ENCODE data around the gene FBXL13. TPM values are rescaled to one million over a fixed set of nuclear protein-coding genes. Genes with fewer than 3 reads are reported as not detected.
"Not testable (repeated sequence)": the region's sequence is repeated elsewhere in the genome, so short reads cannot be mapped to it uniquely, and the experiment has no call there.

FBXL13 gene
- total RNA-seq, 1 donor from 2014 or later = 0.67 TPM

DNA sequence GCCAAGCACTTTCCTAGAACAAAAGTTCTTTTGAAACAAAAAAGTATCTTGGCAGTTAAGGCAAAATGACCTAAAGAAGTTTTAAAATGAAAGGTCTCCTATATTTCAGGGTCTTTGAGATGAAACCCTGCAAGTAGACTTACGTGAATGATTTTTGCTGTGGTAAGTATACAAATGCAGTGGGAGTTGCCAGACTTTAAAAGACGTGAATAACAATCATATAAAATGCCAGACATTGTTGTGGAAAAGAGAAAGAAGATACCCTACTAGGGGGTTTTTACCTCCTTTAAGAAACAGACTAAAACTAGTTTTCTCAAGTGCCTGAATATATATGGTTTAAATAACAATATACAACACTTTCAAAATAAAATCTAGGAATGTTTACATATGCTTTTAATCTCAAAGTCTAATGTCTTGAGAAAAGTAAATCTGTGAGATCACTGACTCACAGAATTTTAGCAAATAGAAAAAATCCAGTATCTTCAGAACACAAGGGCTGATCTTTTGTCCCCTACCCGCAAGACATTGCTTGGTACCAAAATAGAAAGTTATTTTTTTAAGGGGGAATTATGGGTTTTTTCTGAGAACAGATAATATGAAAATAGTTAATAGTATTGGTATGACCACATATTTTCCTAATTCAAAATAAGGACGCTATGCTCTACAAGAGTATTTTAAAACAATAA, 132.3 kb downstream of the FBXL13 start:
- no peak for DNase-seq (ENCODE audit: low read depth)

DNA sequence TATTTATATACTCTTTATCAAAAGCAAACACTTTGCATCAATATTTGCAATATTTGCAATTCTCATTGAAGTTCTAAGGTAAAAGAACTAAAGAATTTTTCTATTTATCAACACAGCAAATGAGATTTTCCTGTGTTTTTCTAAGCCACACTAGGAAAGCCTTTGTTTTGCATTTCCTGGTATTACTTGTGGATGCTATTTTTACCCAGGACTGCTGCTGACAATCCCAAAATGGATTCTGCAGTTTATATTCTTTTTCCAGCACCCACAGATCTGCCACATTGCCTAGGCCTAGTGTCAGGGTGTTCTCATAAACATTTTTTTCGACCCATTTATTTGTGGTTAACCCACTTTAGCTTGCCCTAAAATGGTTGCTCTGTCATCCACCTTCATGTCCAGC, 135.9 kb downstream of the FBXL13 start:
- no peak for DNase-seq (ENCODE audit: low read depth)

GRCh38 chr7:102935450-102936115, 139.0 kb downstream of the FBXL13 start:
- no peak for DNase-seq (ENCODE audit: low read depth)

DNA sequence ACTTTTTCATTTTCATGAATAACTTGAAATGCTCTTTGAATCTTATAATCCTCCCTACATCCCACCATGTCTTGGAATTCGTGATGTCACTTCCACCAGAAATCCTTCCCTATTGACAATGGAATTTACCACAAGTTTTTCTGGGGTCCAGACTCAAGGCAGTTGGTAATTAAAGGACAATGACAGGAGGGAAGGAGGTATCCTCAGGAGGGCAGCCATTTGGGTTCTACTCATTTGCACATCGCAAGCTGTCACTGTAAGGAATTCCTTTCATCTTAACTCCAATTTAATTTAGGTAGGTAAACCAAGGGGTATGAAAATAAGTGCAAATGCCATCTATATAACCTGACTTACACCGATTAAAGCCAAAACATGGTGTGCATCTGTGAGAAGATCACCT, 139.9 kb downstream of the FBXL13 start:
- DNase-seq (ENCODE audit: low read depth) = no peak

DNA sequence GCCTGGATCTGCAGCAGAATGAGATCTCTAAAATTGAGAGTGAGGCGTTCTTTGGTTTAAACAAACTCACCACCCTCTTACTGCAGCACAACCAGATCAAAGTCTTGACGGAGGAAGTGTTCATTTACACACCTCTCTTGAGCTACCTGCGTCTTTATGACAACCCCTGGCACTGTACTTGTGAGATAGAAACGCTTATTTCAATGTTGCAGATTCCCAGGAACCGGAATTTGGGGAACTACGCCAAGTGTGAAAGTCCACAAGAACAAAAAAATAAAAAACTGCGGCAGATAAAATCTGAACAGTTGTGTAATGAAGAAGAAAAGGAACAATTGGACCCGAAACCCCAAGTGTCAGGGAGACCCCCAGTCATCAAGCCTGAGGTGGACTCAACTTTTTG, 140.4 kb downstream of the FBXL13 start:
- DNase-seq (ENCODE audit: low read depth) = no peak

GRCh38 chr7:102933763-102934162, 140.8 kb downstream of the FBXL13 start:
- peak; percentile 77 for DNase-seq (ENCODE audit: low read depth)

- no peak for DNase-seq (ENCODE audit: low read depth)
These were observed 142.8 kb downstream of the FBXL13 start for GRCh38 chr7:102931757-102932156.

GRCh38 chr7:102927312-102927933, 147.2 kb downstream of the FBXL13 start:
- no peak for DNase-seq (ENCODE audit: low read depth)

DNA sequence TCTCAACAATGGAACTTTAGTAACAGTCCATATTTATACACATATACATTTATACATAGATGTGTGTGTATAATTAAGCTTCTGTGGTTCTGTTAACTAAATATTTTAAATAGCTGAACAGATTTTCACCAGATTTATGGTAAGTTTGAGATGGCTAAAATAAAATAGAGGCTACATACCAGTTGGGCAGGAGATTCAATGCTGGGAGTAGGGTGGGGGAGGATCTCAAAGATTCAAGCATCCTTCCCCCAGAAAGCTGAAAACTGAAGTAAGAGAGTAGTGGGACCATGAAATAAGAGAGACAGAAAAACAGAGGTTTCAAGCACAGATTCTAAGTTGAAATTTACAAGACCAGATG, 147.8 kb downstream of the FBXL13 start:
- no peak for DNase-seq (ENCODE audit: low read depth)

DNA sequence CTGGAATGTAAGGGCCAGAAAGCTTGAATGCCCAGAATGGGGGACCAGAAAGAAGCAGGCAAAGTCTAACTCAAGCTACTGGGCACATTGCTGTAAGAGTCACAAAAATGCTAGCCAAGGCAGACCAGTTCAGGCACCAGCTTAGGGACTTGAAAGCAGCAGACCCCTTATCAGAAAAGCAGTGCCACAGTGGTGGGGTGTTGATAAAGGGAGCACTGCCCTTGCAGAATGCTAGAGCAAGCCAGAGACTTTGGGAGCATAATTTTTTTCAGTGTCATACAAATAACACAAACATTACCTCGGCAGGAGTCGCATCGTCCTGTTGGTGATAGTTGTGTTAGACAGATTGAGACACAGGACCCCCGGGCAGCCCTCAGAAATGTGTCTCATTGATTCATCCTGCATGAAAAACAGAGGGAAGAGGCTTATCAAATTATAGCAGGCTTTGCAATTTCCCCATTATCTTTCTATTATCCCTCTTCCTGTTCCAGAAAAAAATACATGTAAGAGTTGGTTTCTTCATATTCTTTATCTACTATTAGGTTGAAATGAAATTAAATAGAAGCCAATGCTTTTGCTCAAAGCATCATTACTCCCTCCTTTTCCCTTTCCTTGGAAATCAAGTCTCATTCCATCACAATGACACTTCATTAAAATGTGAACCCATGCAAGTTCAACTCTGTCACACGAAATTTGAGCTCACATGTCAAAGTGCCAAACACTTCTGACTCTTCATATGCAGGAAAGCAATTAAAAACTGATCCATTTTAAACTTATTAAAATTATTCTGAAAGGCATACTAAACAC, 148.4 kb downstream of the FBXL13 start:
- DNase-seq (ENCODE audit: low read depth) = peak; percentile 38

DNA sequence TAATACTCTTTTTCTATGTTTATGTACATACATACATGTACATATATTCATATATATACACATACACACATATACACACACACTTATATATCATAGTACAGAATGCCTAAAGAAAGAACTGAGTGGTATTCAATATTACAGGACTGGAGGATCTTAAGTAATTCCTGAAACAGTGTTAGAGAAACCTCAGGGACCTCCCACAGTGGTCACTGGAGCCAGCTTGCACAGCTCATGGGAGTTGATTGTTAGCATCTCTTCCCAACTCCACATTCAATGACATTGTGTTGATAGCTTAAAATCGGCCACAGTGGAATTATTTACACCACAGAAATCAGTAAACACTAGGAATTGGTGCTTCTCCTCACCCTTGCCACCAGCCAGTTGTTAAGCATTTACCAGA, 155.8 kb downstream of the FBXL13 start:
- DNase-seq (ENCODE audit: low read depth) = peak; percentile 53

- peak; percentile 73 for DNase-seq (ENCODE audit: low read depth)
These were observed 156.9 kb downstream of the FBXL13 start for GRCh38 chr7:102917436-102918353.

- DNase-seq (ENCODE audit: low read depth) = peak; percentile 59
These were observed 157.7 kb downstream of the FBXL13 start for GRCh38 chr7:102916881-102917280.

GRCh38 chr7:102916426-102916825, 158.2 kb downstream of the FBXL13 start:
- DNase-seq (ENCODE audit: low read depth) = peak; percentile 88

DNA sequence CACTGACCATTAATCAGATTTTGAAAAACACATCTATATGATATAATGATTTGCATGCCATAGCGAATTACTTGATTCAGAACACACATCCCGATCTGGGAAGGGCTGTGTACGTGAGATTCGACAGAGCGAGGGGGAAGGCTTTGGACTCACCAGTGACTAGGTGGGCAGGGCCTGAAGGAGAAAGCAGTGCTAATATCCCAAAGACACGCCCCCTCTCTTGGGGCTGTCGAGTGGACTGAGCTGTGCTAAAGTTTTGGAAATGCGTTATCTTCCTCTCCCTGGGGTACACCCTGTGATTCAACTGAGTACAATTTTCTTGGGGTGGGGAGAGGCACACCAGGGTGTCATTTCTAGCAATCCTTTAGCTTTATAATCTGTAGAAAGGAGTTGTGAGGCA, 160.0 kb downstream of the FBXL13 start:
- DNase-seq (ENCODE audit: low read depth) = peak; percentile 98

- peak; percentile 69 for DNase-seq (ENCODE audit: low read depth)
These were observed 160.8 kb downstream of the FBXL13 start for GRCh38 chr7:102913826-102914225.

DNA sequence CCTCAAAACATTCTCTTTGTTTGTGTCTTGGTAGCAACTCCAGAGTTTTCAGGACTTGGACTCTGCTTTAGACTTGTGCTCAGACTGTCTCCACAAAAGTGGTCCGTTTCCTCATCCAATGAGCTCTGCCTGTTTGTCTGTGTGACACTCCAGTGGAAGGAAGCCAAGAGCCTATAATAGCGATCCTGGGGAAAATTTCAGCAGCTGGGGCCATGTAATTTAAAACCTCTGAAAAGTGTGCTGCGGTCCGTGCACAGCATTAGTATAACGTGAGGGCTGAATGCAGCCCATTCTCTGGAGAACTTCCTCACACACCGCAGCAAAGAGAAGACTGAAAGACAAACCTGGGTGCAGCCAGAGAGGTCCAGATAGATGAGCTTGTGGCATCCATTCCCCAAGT, 161.9 kb downstream of the FBXL13 start, which contains the start of gene LRRC17:
Gene LRRC17, plus strand, starts transcription at position 259 of the 400 bp plus-strand sequence. CDS start 20,914 bp downstream, outside the sequence.
- peak; percentile 100 for DNase-seq (ENCODE audit: low read depth)

DNA sequence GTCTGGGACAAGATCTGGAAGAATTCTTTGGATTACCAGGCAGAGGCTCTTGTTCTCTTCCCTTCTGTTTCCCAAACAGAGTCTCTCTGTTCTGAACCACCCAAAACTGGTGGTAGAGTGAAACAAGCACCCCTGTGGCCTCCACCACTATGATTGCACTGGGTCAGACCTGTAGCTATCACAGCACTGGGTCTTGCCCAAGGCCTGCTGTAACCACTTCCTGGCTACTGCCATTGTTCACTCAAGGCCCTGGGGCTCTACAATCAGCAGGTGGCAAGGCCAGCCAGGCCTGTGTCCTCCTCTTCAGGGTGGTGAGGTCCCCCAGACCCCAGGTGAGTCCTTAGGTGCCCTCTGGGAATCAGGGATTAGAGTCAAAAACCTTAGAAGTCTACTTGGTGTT, 165.9 kb downstream of the FBXL13 start:
- no peak for DNase-seq (ENCODE audit: low read depth)

DNA sequence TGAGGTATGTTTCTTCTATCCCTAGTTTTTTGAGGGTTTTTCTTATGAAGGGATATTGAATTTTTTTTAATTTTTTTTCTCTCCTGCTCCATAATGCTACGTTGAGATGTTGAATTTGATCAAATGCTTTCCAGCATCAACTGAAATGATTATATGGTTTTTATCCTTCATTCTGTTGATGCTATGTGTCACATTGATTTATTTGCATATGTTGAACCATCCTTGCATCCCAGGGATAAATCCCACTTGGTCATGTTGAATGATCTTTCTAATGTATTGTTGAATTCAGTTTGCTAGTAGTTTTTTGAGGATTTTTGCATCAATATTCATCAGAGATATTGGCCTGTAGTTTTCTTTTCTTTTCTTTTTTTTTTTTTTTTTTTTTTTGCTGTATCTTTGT, 171.0 kb downstream of the FBXL13 start:
- not testable (repeated sequence) for DNase-seq (ENCODE audit: low read depth)

GRCh38 chr7:102902052-102902451, 172.5 kb downstream of the FBXL13 start:
- DNase-seq (ENCODE audit: low read depth) = not testable (repeated sequence)

DNA sequence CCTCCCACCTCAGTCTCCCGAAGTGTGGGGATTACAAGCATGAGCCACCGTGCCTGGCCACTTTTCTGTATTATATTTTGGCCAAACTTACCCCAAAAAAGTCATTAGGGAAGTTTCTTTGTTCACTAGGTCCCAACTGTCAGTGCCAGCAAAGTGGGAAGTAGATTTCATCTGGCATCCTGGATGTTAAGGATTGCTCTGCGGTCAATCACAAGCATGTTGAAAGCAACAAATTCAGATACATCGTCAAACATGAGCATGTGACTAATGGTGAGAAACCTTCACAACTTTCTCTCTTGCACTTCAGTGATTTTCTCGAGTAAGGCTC, 176.1 kb downstream of the FBXL13 start:
- no peak for DNase-seq (ENCODE audit: low read depth)

All from myocyte (in vitro differentiated cells).